Esophagus muscularis mucosa (tissue), 4 donors: ENCODE results near the gene ANKRD33. TPM values are rescaled to one million over a fixed set of nuclear protein-coding genes. Genes with fewer than 3 reads are reported as not detected.

Source experiments
- DNase-seq: peaks from one replicate; pipeline ENCODE4 v3.0.0-alpha.2; 2017; ENCODE audit errors: extremely low spot score
- H3K27ac ChIP-seq, 4 donors: fragments of 200-600 bp; sonication (generic); replicated peaks in 1 of 4; 1 replicate in 3 of 4; 2 replicates in 1 of 4; pipeline ENCODE4 v1.5.1; 2016 to 2019; ENCODE audit warnings: mild to moderate bottlenecking in 1 of 4
- H3K27me3 ChIP-seq, 4 donors: fragments of 200-600 bp; sonication (generic); one replicate each; pipeline versions ENCODE4 v1.5.1 to v1.6.0; 2016 to 2019
- H3K36me3 ChIP-seq, 4 donors: fragments of 200-600 bp; sonication (generic); one replicate each; pipeline ENCODE4 v1.5.1; 2016 to 2019
- H3K4me1 ChIP-seq, 4 donors: fragments of 200-600 bp; sonication (generic); one replicate each; pipeline ENCODE4 v1.5.1; 2016 to 2019
- H3K4me3 ChIP-seq, 4 donors: fragments of 200-600 bp; sonication (generic); 1 replicate in 2 of 4; 2 replicates in 2 of 4; pipeline ENCODE4 v1.5.1; 2016 to 2019; ENCODE audit warnings: mild to moderate bottlenecking in 4 of 4, moderate library complexity in 1 of 4
- H3K9me3 ChIP-seq, 4 donors: fragments of 200-600 bp; sonication (generic); 1 replicate in 3 of 4; 2 replicates in 1 of 4; pipeline ENCODE4 v1.5.1; 2016 to 2019
- EP300 ChIP-seq: sonication (generic); formaldehyde crosslinking; IDR thresholded peaks from one replicate; pipeline ENCODE4 v1.6.1; 2017; ENCODE audit warnings: antibody characterized with exemption
- POLR2A ChIP-seq: fragments of 450-650 bp; IDR thresholded peaks from one replicate; pipeline ENCODE4 v1.6.1; 2017; ENCODE audit warnings: antibody characterized with exemption, moderate library complexity, mild to moderate bottlenecking, low read depth
- POLR2AphosphoS5 ChIP-seq, 2 donors: sonication (generic); formaldehyde crosslinking; IDR thresholded peaks; one replicate each; pipeline ENCODE4 v1.6.1; 2017; ENCODE audit warnings: antibody characterized with exemption in 2 of 2
- whole genome bisulfite sequencing: methylation state at CpG from one replicate; pipeline ENCODE4 v1.1.5; 2018; 5-methylcytosine and 5-hydroxymethylcytosine counted together
- intact Hi-C: fragments of 100-400 bp; cut with DNase I; formaldehyde crosslinking; loops from one replicate; pipeline ENCODE4 v1.15.1; 2023
- total RNA-seq, 4 donors: library from RNA; depleted of rRNA; stranded (reverse); fragments of >200 nt; gene quantifications; one replicate each; pipeline versions ENCODE4 v1.1.0 to v1.2.1, GENCODE V29; 2016
- TF ChIP-seq, protein P1 (sequence below), 3 experiments: fragments of 200-600 bp in 2 of 3; fragments of 450-650 bp in 1 of 3; sonication (generic) in 2 of 3; IDR thresholded peaks; one replicate each; pipeline ENCODE4 v1.5.1; 2017 to 2019; ENCODE audit warnings: antibody characterized with exemption in 3 of 3, mild to moderate bottlenecking in 2 of 3, moderate library complexity in 1 of 3

Gene ANKRD33
- total RNA-seq, 4 donors from 2014 or later = not detected

DNA sequence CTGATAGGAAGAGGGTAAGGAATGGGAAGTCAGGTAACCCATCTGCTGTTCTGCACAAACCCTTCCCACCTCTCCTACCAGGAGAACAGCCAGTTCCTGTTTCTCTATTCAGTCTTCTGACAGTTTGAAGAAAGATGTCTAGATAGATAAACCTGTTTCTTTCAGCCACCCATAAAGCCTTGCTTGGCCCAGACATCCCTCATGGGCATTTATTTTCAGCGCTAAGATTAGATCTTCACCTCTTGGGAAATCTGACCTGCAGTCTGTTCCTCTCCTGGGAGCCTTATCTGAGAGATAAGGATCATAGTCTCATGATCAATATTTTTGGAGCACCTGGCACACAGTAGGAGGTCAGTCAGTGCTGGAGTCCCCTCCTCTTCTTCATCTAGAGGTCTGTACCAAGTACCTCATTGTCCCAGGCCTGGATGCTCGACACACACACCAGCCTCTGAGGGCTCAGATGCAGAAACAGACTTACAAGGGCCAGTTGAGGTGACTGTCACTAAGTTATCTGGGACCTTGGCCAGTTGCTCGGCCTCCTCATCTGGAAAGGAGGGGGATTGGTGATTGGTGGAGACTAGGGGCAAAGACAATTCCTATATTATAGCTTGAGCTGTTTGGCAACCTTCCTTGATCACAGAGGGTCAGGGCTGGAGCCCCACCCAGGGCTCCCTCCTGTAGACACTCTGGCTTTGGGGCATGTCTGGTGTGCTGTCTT is 37.6 kb downstream of the ANKRD33 start:
- H3K4me1 ChIP-seq = peaks cover 27 to 38% (median 33%) of the 10 kb centered on the region in 4 donors
- H3K36me3 ChIP-seq = peaks cover 0 to 12% (median 0%) of the 10 kb centered on the region in 4 donors
- no peak for DNase-seq
- H3K4me3 ChIP-seq = no peak overlapping the region
- TF ChIP-seq EP300 (no peak), POLR2A (no peak), POLR2AphosphoS5 (IDR thresholded peaks at IDR 0.05) (no peak)
- TF ChIP-seq, protein P1, sequence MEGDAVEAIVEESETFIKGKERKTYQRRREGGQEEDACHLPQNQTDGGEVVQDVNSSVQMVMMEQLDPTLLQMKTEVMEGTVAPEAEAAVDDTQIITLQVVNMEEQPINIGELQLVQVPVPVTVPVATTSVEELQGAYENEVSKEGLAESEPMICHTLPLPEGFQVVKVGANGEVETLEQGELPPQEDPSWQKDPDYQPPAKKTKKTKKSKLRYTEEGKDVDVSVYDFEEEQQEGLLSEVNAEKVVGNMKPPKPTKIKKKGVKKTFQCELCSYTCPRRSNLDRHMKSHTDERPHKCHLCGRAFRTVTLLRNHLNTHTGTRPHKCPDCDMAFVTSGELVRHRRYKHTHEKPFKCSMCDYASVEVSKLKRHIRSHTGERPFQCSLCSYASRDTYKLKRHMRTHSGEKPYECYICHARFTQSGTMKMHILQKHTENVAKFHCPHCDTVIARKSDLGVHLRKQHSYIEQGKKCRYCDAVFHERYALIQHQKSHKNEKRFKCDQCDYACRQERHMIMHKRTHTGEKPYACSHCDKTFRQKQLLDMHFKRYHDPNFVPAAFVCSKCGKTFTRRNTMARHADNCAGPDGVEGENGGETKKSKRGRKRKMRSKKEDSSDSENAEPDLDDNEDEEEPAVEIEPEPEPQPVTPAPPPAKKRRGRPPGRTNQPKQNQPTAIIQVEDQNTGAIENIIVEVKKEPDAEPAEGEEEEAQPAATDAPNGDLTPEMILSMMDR (IDR thresholded peaks at IDR 0.05) = no peak
- WGBS = 90% methylated on average over 3 of the region's 3 CpGs
- H3K27me3 ChIP-seq = peaks cover 0 to 8% (median 2%) of the 10 kb centered on the region in 4 donors
- H3K27ac ChIP-seq = peak overlapping the region in 2 of 4 donors; percentile 0 to 44
- H3K9me3 ChIP-seq = no peaks in the 10 kb centered on the region
- intact Hi-C loops = no loop called here

DNA sequence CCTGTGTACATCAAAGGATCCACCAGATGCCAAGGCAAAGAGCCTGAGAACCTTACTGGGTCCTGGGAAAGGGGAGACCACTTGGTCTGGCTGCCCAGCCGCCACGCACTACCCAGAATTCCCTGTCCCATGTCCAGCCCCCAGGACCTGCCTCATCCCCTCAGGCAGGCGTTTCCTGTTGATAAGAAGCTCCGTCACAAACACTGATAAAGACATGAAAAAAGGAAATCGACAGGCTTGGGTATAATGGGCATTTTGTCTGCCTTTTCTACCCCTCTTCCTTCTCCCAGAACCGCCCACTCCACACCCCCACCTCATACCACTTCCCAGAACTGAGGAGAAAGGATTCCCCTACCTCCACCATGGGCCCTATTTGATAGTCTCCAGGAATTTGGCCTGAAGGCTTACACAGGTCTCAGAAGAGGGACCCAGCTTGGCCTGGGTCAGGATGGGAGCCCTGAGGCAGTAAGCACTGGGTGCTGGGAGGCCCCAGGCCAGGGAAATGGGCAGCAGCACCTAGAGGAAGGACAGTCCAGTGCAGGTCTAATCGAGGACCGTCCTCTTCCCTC is 38.2 kb downstream of the ANKRD33 start:
- peaks cover 0 to 6% (median 0%) of the 10 kb centered on the region in 4 donors for H3K36me3 ChIP-seq
- no peaks in the 10 kb centered on the region for H3K9me3 ChIP-seq
- intact Hi-C loops = no loop called here
- no peak for DNase-seq
- H3K4me1 ChIP-seq = peaks cover 27 to 38% (median 33%) of the 10 kb centered on the region in 4 donors
- H3K27ac ChIP-seq = peak overlapping the region in 3 of 4 donors; percentile 0 to 44 (median 27)
- TF ChIP-seq POLR2AphosphoS5 (IDR thresholded peaks at IDR 0.05) (no peak), EP300 (no peak), POLR2A (no peak)
- TF ChIP-seq, protein P1 (IDR thresholded peaks at IDR 0.05) = no peak
- no peak overlapping the region for H3K4me3 ChIP-seq
- peaks cover 0 to 8% (median 2%) of the 10 kb centered on the region in 4 donors for H3K27me3 ChIP-seq
- 70% methylated on average over 8 of the region's 8 CpGs for WGBS

DNA sequence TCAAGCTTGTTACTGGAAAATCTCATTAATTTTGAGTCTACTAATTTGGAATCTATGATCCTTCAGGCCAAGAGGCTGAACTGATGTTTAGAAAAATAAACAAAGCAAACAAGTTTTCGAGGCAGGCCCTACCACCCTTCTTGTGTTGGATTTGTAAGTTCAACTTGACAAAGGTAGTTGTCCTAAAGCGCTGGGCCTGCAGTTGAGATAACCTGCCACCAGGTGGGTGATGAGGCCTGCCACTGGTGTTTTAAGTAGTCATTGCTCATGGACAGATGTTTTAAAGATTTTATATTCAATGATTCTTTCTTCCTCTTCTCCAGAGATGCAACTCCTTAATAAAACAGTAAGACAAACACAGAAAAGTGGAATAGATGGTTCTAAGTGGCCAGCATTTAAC is 38.8 kb downstream of the ANKRD33 start:
- WGBS = 90% methylated on average over 2 of the region's 2 CpGs
- TF ChIP-seq POLR2A (no peak), EP300 (no peak), POLR2AphosphoS5 (IDR thresholded peaks at IDR 0.05) (no peak)
- TF ChIP-seq, protein P1 (IDR thresholded peaks at IDR 0.05) = peak in 1 of 3 experiments; percentile 38
- peaks cover 26 to 38% (median 33%) of the 10 kb centered on the region in 4 donors for H3K4me1 ChIP-seq
- H3K27ac ChIP-seq = peak overlapping the region in 2 of 4 donors; percentile 27 to 44
- H3K36me3 ChIP-seq = peaks cover 0 to under 1% (median 0%) of the 10 kb centered on the region in 4 donors
- intact Hi-C loops = no loop called here
- no peak for DNase-seq
- no peaks in the 10 kb centered on the region for H3K9me3 ChIP-seq
- H3K4me3 ChIP-seq = no peak overlapping the region
- peaks cover 0 to 8% (median 2%) of the 10 kb centered on the region in 4 donors for H3K27me3 ChIP-seq

DNA sequence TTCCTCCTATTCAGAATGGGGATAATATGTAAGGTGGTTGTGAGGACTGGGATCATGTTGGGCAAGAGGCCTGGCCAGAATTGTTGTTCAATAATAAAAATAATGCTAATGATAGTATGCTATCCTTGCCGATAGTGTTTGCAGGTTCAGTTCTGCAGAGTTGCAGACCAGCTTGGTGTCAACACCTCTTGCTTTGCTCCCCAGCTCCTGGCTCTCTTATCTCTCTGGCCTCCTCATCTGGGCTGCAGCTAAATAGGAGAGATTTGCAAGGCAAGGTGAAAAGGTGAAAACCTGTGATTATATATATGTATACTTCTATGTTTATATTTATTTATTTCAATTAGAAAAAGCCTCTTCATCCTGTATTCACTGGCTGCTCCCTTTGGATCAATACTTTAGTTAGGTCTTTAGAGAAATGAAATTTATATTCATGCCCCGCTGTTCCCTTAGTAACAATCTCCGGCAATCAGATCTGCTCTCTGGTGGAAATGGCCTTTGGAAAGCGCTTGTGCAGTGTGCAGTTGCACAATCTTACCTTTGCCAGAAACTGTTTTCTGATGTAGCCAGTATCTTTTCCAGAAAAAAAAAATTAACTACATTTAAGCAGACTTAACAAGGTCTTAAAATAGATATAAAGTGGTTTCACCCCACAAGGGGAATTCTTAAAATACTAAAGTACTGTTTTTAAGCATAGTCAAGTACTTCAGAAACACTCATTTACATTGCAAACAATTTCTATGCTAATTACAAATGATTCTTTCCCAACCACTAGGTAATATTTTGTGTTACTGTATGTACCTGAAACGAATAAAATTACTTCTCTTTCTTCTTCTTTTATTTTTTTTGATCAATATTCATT is 44.5 kb downstream of the ANKRD33 start:
- 87% methylated on average over 5 of the region's 5 CpGs for WGBS
- Histone ChIP-seq H3K36me3 (no peaks in the 10 kb centered on the region), H3K4me1 (peaks cover 0 to 3% (median 0%) of the 10 kb centered on the region in 4 donors), H3K27me3 (no peaks in the 10 kb centered on the region), H3K4me3 (no peak overlapping the region), H3K27ac (no peak overlapping the region), H3K9me3 (no peaks in the 10 kb centered on the region)
- no peak for DNase-seq
- TF ChIP-seq POLR2AphosphoS5 (IDR thresholded peaks at IDR 0.05) (no peak), EP300 (no peak), POLR2A (no peak)
- TF ChIP-seq, protein P1 (IDR thresholded peaks at IDR 0.05) = no peak
- intact Hi-C loops = no loop called here
